ENCODE results near the gene CENPB. TPM values are rescaled to one million over a fixed set of nuclear protein-coding genes. Genes with fewer than 3 reads are reported as not detected.

CENPB gene
- total RNA-seq, 1 experiment from 2014 or later, result 84.3 TPM

DNA sequence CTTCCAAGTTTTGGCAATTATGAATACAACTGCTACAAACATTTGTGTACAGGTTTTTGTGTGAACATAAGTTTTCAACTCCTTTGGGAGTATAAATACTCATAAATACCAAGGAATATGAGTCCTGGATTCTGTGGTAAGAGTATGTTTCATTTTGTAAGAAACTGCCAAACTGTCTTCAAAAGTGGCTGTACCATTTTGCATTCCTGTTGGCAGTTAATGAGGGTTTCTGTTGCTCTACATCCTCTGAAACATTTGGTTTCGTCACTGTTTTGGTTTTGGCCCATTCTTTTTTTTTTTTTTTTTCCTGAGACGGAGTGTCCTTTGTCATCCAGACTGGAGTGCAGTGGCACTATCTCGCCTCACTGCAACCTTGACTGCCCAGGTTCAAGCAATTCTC, 42.3 kb upstream of the CENPB start:
- H3K4me1 ChIP-seq, result no peaks in the 10 kb centered on the region
- Mint-ChIP-seq H3K27ac (ENCODE audit: unreplicated experiment) (no peak overlapping the region), H3K9me3 (ENCODE audit: unreplicated experiment) (no peaks in the 10 kb centered on the region), H3K4me1 (ENCODE audit: low read depth, unreplicated experiment) (no peaks in the 10 kb centered on the region), H3K36me3 (ENCODE audit: insufficient read depth, unreplicated experiment) (no peaks in the 10 kb centered on the region), H3K4me3 (ENCODE audit: unreplicated experiment) (no peak overlapping the region), H3K27me3 (ENCODE audit: insufficient read depth, unreplicated experiment) (no peaks in the 10 kb centered on the region)
- no peaks in the 10 kb centered on the region for H3K36me3 ChIP-seq (ENCODE audit: control insufficient read depth, insufficient read depth, low read length)
- intact Hi-C loops (cut with micrococcal nuclease; ENCODE audit: unreplicated experiment), result no loop called here
- no peak overlapping the region for H3K4me3 ChIP-seq (ENCODE audit: low read depth, low read length)
- no peak for DNase-seq
- BruUV-seq (replicated peaks), result no TSS peak
- TF ChIP-seq, protein P1, sequence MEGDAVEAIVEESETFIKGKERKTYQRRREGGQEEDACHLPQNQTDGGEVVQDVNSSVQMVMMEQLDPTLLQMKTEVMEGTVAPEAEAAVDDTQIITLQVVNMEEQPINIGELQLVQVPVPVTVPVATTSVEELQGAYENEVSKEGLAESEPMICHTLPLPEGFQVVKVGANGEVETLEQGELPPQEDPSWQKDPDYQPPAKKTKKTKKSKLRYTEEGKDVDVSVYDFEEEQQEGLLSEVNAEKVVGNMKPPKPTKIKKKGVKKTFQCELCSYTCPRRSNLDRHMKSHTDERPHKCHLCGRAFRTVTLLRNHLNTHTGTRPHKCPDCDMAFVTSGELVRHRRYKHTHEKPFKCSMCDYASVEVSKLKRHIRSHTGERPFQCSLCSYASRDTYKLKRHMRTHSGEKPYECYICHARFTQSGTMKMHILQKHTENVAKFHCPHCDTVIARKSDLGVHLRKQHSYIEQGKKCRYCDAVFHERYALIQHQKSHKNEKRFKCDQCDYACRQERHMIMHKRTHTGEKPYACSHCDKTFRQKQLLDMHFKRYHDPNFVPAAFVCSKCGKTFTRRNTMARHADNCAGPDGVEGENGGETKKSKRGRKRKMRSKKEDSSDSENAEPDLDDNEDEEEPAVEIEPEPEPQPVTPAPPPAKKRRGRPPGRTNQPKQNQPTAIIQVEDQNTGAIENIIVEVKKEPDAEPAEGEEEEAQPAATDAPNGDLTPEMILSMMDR (IDR thresholded peaks at IDR 0.05; ENCODE audit: insufficient read depth in 1 of 2, low read depth in 1 of 2, low read length in 1 of 2, severe bottlenecking in 1 of 2, unreplicated experiment in 1 of 2), result no peak
- no peaks in the 10 kb centered on the region for H3K9me3 ChIP-seq
- ChIA-PET CTCF (no interaction called here), POLR2A (no interaction called here)
- no peaks in the 10 kb centered on the region for H3K27me3 ChIP-seq (replicated peaks; ENCODE audit: control insufficient read depth, insufficient read depth, low read length)

DNA sequence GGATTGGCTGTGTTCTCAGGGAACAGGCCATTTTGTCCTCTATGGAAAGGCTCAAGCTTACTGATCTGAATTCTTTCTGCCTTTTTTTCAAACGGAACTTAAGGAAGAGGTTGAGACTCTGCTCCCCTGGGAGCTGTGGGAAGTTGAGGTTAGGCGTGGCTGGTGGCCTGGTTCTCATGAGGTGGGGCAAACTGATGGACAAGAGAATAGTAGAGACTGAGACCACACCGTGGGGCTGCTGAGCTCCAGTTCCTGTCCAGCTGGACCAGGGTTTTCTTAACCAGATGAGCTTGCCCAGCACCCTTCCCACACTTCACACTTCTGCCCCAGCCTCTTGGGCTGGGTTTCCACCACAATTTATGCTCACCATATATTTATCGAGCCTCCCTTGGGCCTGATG, 39.9 kb upstream of the CENPB start:
- H3K4me1 ChIP-seq, result no peaks in the 10 kb centered on the region
- peaks cover 7% of the 10 kb centered on the region for H3K4me1 Mint-ChIP-seq (ENCODE audit: low read depth, unreplicated experiment)
- no peak overlapping the region for H3K27ac Mint-ChIP-seq (ENCODE audit: unreplicated experiment)
- H3K27me3 ChIP-seq (replicated peaks; ENCODE audit: control insufficient read depth, insufficient read depth, low read length), result no peaks in the 10 kb centered on the region
- H3K36me3 ChIP-seq (ENCODE audit: control insufficient read depth, insufficient read depth, low read length), result peaks cover 4% of the 10 kb centered on the region
- no peaks in the 10 kb centered on the region for H3K9me3 Mint-ChIP-seq (ENCODE audit: unreplicated experiment)
- H3K4me3 Mint-ChIP-seq (ENCODE audit: unreplicated experiment), result no peak overlapping the region
- no peaks in the 10 kb centered on the region for H3K27me3 Mint-ChIP-seq (ENCODE audit: insufficient read depth, unreplicated experiment)
- peaks cover 5% of the 10 kb centered on the region for H3K36me3 Mint-ChIP-seq (ENCODE audit: insufficient read depth, unreplicated experiment)
- CTCF ChIA-PET, result no interaction called here
- no TSS peak for BruUV-seq (replicated peaks)
- POLR2A ChIA-PET, result interaction anchor here (0.6 kb wide), 1 partner anchor 11 kb away, joined by 12 read pairs; no protein-coding TSS in a partner anchor
- no peak for DNase-seq
- TF ChIP-seq, protein P1 (IDR thresholded peaks at IDR 0.05; ENCODE audit: insufficient read depth in 1 of 2, low read depth in 1 of 2, low read length in 1 of 2, severe bottlenecking in 1 of 2, unreplicated experiment in 1 of 2), result no peak
- no peak overlapping the region for H3K4me3 ChIP-seq (ENCODE audit: low read depth, low read length)
- H3K9me3 ChIP-seq, result no peaks in the 10 kb centered on the region
- intact Hi-C loops (cut with micrococcal nuclease; ENCODE audit: unreplicated experiment), result no loop called here

DNA sequence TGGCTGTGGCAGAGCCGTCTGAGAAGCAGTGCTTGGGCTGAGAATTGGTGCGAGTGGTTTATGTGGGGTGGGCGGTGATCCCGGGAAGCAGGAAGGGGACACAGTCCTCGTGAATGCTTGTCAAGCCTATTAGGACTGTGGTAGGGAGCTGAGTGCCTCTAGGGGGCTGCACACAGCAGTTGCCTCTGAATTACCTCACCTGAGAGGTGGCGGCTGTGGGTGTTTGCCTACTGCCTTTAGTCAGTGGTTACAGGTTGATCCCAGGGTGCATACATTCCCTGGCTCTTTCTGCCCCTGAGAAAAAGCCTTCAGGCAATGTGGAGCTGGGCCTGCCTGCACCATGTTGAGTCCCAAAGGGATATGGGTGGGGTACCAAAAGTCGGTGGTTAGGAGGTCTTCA, 39.0 kb upstream of the CENPB start:
- Mint-ChIP-seq H3K27ac (ENCODE audit: unreplicated experiment) (no peak overlapping the region), H3K4me1 (ENCODE audit: low read depth, unreplicated experiment) (peaks cover 7% of the 10 kb centered on the region), H3K27me3 (ENCODE audit: insufficient read depth, unreplicated experiment) (no peaks in the 10 kb centered on the region), H3K9me3 (ENCODE audit: unreplicated experiment) (no peaks in the 10 kb centered on the region), H3K36me3 (ENCODE audit: insufficient read depth, unreplicated experiment) (peaks cover 11% of the 10 kb centered on the region), H3K4me3 (ENCODE audit: unreplicated experiment) (no peak overlapping the region)
- no TSS peak for BruUV-seq (replicated peaks)
- peaks cover 4% of the 10 kb centered on the region for H3K36me3 ChIP-seq (ENCODE audit: control insufficient read depth, insufficient read depth, low read length)
- TF ChIP-seq, protein P1 (IDR thresholded peaks at IDR 0.05; ENCODE audit: insufficient read depth in 1 of 2, low read depth in 1 of 2, low read length in 1 of 2, severe bottlenecking in 1 of 2, unreplicated experiment in 1 of 2), result peak in 1 of 2 experiments; percentile 15
- H3K4me1 ChIP-seq, result no peaks in the 10 kb centered on the region
- POLR2A ChIA-PET, result interaction anchor here (0.7 kb wide), 1 partner anchor 24 kb away, joined by 3 read pairs; no protein-coding TSS in a partner anchor
- no peak for DNase-seq
- H3K27me3 ChIP-seq (replicated peaks; ENCODE audit: control insufficient read depth, insufficient read depth, low read length), result no peaks in the 10 kb centered on the region
- intact Hi-C loops (cut with micrococcal nuclease; ENCODE audit: unreplicated experiment), result no loop called here
- CTCF ChIA-PET, result no interaction called here
- H3K4me3 ChIP-seq (ENCODE audit: low read depth, low read length), result no peak overlapping the region
- no peaks in the 10 kb centered on the region for H3K9me3 ChIP-seq
